ENCODE measurements around the gene LSP1. TPM values are rescaled to one million over a fixed set of nuclear protein-coding genes. Genes with fewer than 3 reads are reported as not detected.

LSP1 gene
- total and polyA plus RNA-seq, 2 of the 13 experiments (the other 11 are each of a cell fraction or from before 2014, with no cell fraction given): 0.59 to 1.00 TPM

DNA sequence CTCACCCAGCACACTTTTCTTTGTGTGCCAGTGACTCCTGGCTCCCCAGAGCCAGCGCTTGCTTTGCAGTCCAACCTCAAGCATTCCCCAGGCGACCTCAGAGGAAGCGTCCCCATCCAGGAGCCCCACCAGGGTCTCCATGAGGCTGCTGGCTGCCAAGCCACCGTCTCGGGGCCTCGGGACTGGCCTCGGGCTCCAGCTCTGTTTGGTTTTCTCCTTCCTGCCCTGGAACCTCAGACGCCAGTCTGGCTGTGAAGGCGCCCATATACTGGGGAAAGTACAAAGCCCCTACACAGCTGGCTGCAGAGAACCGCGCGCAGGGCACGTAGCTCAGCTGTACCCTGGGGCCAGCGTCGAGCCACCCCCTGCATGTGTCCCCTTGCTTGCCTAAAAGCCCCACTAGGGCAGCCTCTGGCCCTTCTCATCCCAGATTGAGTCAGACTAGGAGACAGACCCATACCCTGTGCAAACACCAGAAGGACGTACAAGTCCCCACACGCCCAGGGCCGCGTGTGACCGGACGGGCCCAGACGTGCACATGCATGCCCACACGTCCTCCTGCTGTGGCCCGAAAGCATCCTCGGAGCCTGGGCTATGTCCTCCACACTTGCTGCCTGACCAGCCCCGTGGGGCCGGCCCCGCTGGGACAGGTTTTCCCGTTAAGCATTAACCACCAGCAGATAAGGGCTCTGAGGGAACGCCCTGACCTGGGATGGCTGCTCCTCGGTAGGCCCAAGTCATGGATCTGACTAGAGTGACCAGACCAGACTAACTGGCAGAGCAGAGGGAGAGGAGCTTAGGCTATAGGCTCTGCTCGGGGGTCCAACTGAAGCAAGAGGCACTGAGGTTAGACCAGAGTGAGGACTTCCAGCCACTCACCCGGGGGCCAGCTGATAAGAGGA, 22.3 kb upstream of the LSP1 start (continued):
- TF ChIP-seq ZNF234 (CRISPR knock-in tag; conservative IDR thresholded peaks at IDR 0.05): no peak
- TF ChIP-seq RBAK (CRISPR knock-in tag; IDR thresholded peaks at IDR 0.05): no peak
- TF ChIP-seq ISL2 (CRISPR knock-in tag; IDR thresholded peaks at IDR 0.05): 0 out of 2 replicates have a peak, but pooled peaks have one; percentile 31
- TF ChIP-seq DNMT3B (CRISPR knock-in tag; conservative IDR thresholded peaks at IDR 0.05): no peak
- peak; percentile 73 for TF ChIP-seq ZNF777 (CRISPR knock-in tag; IDR thresholded peaks at IDR 0.05)
- no peak for TF ChIP-seq BHLHE40 (IDR thresholded peaks at IDR 0.05; ENCODE audit: low read length)
- TF ChIP-seq ZNF3 (CRISPR knock-in tag; IDR thresholded peaks at IDR 0.05): no peak
- peak; percentile 55; the same call in 1 of the 2 replicates for TF ChIP-seq POLR2G (IDR thresholded peaks at IDR 0.05; ENCODE audit: low read depth, low read length)
- no peak for TF ChIP-seq BRF2 (CRISPR knock-in tag; IDR thresholded peaks at IDR 0.05)
- peak; percentile 18; the same call in 1 of the 2 replicates for TF ChIP-seq REPIN1 (CRISPR knock-in tag; IDR thresholded peaks at IDR 0.05; ENCODE audit: borderline replicate concordance, low read depth)
- no peak for TF ChIP-seq GRHL1 (CRISPR knock-in tag; conservative IDR thresholded peaks at IDR 0.05)
- no peak for TF ChIP-seq ASH2L (IDR thresholded peaks at IDR 0.05; ENCODE audit: insufficient read length, low read depth, low read length)
- no peak; the same call in 1 of the 2 replicates for TF ChIP-seq ATF5 (CRISPR knock-in tag; IDR thresholded peaks at IDR 0.05; ENCODE audit: low read depth)
- 0 out of 2 replicates have a peak, but pooled peaks have one; percentile 73 for TF ChIP-seq KAT7 (CRISPR knock-in tag; IDR thresholded peaks at IDR 0.05; ENCODE audit: borderline replicate concordance)
- peak; percentile 53; the same call in 1 of the 2 replicates for TF ChIP-seq FLYWCH1 (CRISPR knock-in tag; IDR thresholded peaks at IDR 0.05)
- TF ChIP-seq, protein P1, sequence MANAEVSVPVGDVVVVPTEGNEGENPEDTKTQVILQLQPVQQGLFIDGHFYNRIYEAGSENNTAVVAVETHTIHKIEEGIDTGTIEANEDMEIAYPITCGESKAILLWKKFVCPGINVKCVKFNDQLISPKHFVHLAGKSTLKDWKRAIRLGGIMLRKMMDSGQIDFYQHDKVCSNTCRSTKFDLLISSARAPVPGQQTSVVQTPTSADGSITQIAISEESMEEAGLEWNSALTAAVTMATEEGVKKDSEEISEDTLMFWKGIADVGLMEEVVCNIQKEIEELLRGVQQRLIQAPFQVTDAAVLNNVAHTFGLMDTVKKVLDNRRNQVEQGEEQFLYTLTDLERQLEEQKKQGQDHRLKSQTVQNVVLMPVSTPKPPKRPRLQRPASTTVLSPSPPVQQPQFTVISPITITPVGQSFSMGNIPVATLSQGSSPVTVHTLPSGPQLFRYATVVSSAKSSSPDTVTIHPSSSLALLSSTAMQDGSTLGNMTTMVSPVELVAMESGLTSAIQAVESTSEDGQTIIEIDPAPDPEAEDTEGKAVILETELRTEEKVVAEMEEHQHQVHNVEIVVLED (CRISPR knock-in tag; IDR thresholded peaks at IDR 0.05; ENCODE audit: borderline replicate concordance): peak; percentile 73
- TF ChIP-seq E2F5 (CRISPR knock-in tag; conservative IDR thresholded peaks at IDR 0.05): no peak
- TF ChIP-seq ZNF207 (IDR thresholded peaks at IDR 0.05; ENCODE audit: borderline replicate concordance): no peak
- TF ChIP-seq ZFP37 (CRISPR knock-in tag; IDR thresholded peaks at IDR 0.05; ENCODE audit: borderline replicate concordance): no peak
- TF ChIP-seq, protein P2, sequence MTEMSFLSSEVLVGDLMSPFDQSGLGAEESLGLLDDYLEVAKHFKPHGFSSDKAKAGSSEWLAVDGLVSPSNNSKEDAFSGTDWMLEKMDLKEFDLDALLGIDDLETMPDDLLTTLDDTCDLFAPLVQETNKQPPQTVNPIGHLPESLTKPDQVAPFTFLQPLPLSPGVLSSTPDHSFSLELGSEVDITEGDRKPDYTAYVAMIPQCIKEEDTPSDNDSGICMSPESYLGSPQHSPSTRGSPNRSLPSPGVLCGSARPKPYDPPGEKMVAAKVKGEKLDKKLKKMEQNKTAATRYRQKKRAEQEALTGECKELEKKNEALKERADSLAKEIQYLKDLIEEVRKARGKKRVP (CRISPR knock-in tag; IDR thresholded peaks at IDR 0.05): no peak
- peak; percentile 97 for TF ChIP-seq ZNF501 (CRISPR knock-in tag; IDR thresholded peaks at IDR 0.05)

Data from HepG2 (cell line).